RWPE2 (cell line): Measurements from ENCODE around the gene ADAMTSL2.

ENCODE experiments used
- ATAC-seq: fragments of 200-7000 bp; cut with Tn5 transposase; 3 replicates; pipeline ENCODE4 v1.9.1; 2021; ENCODE audit warnings: low read depth
- DNase-seq: peaks from one replicate; pipeline ENCODE4 v3.0.0-alpha.2; 2020; ENCODE audit warnings: low spot score
- H3K27ac ChIP-seq: fragments of 450-650 bp; 2 replicates; pipeline ENCODE4 v1.5.1; 2017; ENCODE audit warnings: mild to moderate bottlenecking; ENCODE audit not compliant: poor library complexity, severe bottlenecking
- H3K27me3 ChIP-seq: fragments of 250-450 bp; sonication (Bioruptor Pico); 2 replicates; pipeline ENCODE4 v1.5.1; 2021; ENCODE audit warnings: mild to moderate bottlenecking, moderate library complexity; ENCODE audit not compliant: insufficient read depth, poor library complexity, severe bottlenecking
- H3K36me3 ChIP-seq: fragments of 250-450 bp; sonication (Bioruptor Pico); 2 replicates; pipeline ENCODE4 v1.5.1; 2020; ENCODE audit warnings: low read depth, mild to moderate bottlenecking, moderate library complexity
- H3K4me1 ChIP-seq: fragments of 250-450 bp; sonication (Bioruptor Pico); 2 replicates; pipeline ENCODE4 v1.5.1; 2021; ENCODE audit warnings: mild to moderate bottlenecking, moderate library complexity; ENCODE audit not compliant: insufficient read depth, poor library complexity, severe bottlenecking
- H3K4me3 ChIP-seq: fragments of 250-450 bp; sonication (Bioruptor Pico); 2 replicates; pipeline ENCODE4 v1.5.1; 2021; ENCODE audit warnings: mild to moderate bottlenecking, moderate library complexity; ENCODE audit not compliant: severe bottlenecking
- H3K9me3 ChIP-seq: fragments of 250-450 bp; sonication (Bioruptor Pico); 2 replicates; pipeline ENCODE4 v1.5.1; 2021; ENCODE audit warnings: mild to moderate bottlenecking, moderate library complexity; ENCODE audit not compliant: severe bottlenecking
- TF ChIP-seq, protein P1 (sequence below): fragments of 450-650 bp; IDR thresholded peaks from one replicate; pipeline ENCODE4 v1.5.1; 2017; ENCODE audit warnings: mild to moderate bottlenecking, moderate library complexity; ENCODE audit not compliant: poor library complexity, severe bottlenecking

The ADAMTSL2 gene

DNA sequence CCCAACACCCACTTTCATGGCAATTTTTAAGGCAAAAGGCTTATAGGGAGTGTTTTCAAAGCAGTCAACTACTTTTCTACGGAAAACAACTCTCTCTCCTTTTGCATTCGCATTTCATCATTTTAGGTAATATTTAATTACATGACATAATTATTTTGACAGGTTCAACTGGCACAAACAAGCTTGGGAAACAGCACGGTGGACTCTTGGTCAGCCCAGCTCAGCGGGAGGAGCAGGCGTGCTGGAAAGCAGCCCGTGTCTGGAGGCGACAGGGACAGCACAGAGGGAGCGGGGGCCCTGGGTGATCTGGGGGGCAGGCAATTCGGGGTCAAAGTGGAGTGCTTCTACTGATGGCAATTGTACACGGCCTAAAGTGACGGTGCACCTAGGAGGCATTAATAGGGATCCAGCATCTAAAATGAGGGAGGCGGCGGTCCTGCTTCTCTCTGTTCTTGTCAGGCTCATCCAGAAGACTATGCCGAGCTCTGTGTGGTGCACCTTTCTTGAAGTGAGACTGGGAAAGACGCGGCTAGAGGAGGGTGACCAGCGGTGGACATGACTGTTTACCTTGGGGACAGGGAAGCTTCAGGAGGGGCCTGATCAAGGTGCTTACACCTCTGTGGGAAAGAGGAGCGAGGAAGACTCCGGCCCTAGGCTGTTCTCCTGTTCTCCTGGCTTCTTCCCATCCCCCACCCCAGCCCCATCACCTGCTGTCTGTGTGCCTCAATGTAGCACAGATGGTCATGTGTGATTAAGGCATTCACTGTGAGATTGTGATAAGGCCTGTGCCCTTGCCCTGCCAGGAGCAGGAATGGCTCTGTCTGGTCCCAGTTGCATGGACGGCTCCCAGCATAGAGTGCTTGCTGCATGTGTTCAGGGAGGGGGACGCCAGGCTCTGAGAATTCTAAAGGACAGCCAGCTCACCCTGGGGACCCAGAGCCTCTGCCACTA is 13.1 kb upstream of the ADAMTSL2 start:
- Histone ChIP-seq H3K4me1 (no peaks in the 10 kb centered on the region), H3K27ac (no peak overlapping the region), H3K9me3 (no peaks in the 10 kb centered on the region), H3K36me3 (no peaks in the 10 kb centered on the region), H3K27me3 (peaks cover 10% of the 10 kb centered on the region), H3K4me3 (no peak overlapping the region)
- TF ChIP-seq, protein P1, sequence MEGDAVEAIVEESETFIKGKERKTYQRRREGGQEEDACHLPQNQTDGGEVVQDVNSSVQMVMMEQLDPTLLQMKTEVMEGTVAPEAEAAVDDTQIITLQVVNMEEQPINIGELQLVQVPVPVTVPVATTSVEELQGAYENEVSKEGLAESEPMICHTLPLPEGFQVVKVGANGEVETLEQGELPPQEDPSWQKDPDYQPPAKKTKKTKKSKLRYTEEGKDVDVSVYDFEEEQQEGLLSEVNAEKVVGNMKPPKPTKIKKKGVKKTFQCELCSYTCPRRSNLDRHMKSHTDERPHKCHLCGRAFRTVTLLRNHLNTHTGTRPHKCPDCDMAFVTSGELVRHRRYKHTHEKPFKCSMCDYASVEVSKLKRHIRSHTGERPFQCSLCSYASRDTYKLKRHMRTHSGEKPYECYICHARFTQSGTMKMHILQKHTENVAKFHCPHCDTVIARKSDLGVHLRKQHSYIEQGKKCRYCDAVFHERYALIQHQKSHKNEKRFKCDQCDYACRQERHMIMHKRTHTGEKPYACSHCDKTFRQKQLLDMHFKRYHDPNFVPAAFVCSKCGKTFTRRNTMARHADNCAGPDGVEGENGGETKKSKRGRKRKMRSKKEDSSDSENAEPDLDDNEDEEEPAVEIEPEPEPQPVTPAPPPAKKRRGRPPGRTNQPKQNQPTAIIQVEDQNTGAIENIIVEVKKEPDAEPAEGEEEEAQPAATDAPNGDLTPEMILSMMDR = no peak
- DNase-seq (no peak), ATAC-seq (no peak)

DNA sequence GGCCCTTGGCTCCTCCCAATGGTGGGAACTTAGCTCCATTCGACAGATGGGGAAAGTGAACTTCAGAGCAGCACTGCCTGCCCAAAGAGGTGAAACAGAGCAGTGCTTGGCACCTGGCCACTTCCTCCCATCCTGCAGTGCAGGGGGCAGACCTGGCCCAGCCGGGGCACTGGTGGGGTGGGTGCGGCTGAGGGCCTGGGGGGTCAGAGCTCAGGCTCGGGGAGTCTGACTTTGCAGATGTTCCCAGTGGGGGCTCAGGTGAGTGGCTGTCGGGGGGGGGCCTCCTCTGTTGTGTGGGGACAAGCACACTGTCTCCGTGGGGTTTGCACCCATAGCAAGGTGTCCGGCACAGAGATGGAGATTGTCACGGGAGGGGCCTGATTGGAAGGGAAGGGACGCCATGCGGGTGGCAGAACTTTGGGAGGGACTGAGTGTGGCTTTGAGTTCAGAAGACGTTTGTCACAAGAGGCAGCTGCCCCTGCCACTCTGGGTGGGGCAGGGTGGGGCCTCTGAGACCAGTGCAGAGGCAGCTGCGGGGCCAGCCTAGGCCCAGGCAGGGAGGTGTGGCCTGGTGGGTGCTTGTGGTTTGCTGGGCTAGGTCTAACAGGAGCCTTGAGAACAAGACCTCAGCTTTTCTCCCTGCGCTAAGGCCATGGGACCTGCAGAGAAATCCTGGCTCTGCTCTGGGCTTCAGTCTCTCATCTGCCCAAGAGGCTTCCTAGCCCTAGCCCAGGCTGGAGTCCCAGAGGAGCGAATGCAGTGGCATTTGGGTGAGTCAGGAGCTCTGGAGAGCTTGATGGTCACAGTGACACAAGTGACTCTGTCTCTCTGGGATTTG is 12.2 kb upstream of the ADAMTSL2 start:
- Histone ChIP-seq H3K27ac (no peak overlapping the region), H3K4me3 (no peak overlapping the region), H3K27me3 (peaks cover 19% of the 10 kb centered on the region), H3K9me3 (no peaks in the 10 kb centered on the region), H3K4me1 (no peaks in the 10 kb centered on the region), H3K36me3 (no peaks in the 10 kb centered on the region)
- DNase-seq = no peak
- TF ChIP-seq, protein P1 = no peak
- no peak for ATAC-seq

DNA sequence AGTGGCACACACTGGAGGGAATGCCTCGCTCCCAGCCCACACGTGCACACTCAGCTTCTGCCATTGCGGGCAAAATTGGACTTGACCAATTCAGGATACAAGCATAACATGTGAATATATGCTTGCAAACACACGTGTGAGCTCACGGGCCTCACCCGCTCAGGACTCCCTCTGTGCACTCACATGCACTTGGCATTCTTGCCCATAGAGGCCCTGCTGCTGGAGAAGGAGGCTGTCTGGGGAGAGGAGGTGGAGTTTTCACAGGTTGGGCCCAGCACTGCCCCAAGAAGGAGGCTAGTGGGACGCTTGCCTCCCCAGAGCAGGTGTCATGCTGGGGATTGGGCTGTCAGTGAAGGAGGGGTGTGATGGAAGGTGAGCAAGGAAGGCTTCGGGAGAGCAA is 11.4 kb upstream of the ADAMTSL2 start:
- H3K36me3 ChIP-seq = no peaks in the 10 kb centered on the region
- no peak for DNase-seq
- TF ChIP-seq, protein P1 = no peak
- no peak overlapping the region for H3K27ac ChIP-seq
- H3K4me3 ChIP-seq = no peak overlapping the region
- H3K9me3 ChIP-seq = no peaks in the 10 kb centered on the region
- ATAC-seq = no peak
- H3K4me1 ChIP-seq = no peaks in the 10 kb centered on the region
- H3K27me3 ChIP-seq = peaks cover 27% of the 10 kb centered on the region

DNA sequence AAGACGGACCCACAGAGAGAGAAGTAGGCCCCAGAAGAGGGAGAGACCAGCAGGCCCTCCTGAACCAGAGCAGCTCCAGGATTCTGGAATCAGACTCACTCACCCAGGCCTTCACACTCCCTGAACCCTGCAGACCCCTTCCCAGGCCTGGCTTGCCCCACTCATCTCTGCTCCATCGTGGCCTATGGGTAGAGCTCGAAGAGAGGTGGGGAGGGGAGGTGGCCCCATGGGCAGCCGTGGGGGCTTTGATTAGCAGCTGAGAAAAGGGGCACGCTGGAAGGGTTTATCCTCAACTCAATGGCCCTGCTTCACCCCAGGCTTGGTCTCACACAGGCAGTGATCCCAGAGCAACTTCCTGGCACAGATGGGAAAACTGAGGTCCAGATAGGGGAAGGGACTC is 10.4 kb upstream of the ADAMTSL2 start:
- TF ChIP-seq, protein P1 = no peak
- H3K36me3 ChIP-seq = no peaks in the 10 kb centered on the region
- H3K27ac ChIP-seq = no peak overlapping the region
- H3K4me1 ChIP-seq = no peaks in the 10 kb centered on the region
- no peaks in the 10 kb centered on the region for H3K9me3 ChIP-seq
- no peak overlapping the region for H3K4me3 ChIP-seq
- DNase-seq = no peak
- peaks cover 38% of the 10 kb centered on the region for H3K27me3 ChIP-seq
- no peak for ATAC-seq
